Measurements from ENCODE around the gene RALB. TPM values are rescaled to one million over a fixed set of nuclear protein-coding genes. Genes with fewer than 3 reads are reported as not detected.

The RALB gene
- total RNA-seq, 1 donor from 2014 or later: 40.4 TPM

DNA sequence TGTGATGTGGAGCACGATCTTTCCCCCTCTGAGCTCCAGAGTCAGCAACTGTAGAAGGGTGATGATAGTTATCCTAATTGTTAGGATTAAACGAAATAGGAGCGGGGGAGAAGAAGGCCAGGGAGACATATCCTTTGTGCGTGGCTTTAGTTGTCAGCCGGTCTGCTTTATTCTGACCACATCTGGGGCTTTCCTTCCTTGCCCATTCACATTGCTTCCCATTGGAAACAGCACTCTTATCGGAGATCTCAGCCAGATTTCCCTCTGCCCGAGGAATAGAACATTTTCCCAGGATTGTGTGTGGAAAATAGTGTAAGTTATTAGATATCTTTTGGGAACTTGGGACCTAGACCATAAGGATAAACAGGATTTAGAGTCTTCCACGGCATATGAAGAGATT, 1.5 kb downstream of the RALB start:
- TF ChIP-seq, protein P1, sequence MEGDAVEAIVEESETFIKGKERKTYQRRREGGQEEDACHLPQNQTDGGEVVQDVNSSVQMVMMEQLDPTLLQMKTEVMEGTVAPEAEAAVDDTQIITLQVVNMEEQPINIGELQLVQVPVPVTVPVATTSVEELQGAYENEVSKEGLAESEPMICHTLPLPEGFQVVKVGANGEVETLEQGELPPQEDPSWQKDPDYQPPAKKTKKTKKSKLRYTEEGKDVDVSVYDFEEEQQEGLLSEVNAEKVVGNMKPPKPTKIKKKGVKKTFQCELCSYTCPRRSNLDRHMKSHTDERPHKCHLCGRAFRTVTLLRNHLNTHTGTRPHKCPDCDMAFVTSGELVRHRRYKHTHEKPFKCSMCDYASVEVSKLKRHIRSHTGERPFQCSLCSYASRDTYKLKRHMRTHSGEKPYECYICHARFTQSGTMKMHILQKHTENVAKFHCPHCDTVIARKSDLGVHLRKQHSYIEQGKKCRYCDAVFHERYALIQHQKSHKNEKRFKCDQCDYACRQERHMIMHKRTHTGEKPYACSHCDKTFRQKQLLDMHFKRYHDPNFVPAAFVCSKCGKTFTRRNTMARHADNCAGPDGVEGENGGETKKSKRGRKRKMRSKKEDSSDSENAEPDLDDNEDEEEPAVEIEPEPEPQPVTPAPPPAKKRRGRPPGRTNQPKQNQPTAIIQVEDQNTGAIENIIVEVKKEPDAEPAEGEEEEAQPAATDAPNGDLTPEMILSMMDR (conservative IDR thresholded peaks at IDR 0.05): no peak
- H3K27ac Mint-ChIP-seq: no peak overlapping the region
- no peak for DNase-seq (ENCODE audit: extremely low spot score, unreplicated experiment)
- peaks cover 36% of the 10 kb centered on the region for H3K4me1 Mint-ChIP-seq (ENCODE audit: unreplicated experiment)
- peaks cover 20% of the 10 kb centered on the region for H3K36me3 Mint-ChIP-seq
- H3K9me3 Mint-ChIP-seq: no peaks in the 10 kb centered on the region
- peak overlapping the region; percentile 96 for H3K4me3 Mint-ChIP-seq
- H3K27me3 Mint-ChIP-seq: peaks cover 13% of the 10 kb centered on the region

DNA sequence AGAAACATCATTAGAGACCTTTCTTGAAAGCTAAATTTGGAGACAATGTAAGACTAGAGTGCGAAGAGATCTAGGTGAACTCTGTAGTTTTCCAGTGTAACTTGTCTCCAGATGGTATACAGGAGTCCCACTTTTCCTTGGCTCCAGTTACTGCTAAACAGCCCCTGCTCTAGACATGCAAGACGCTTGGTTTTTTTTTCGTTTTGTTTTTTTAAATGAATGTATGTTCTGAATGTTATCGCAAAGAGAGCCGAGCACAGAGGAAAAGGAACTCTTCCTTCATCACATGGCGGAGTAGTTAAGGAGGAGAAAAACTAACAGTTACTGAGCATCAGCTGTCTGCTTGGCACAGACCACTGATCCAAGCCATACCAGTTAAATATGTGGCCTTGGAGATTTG, 2.4 kb downstream of the RALB start:
- peaks cover 8% of the 10 kb centered on the region for H3K27me3 Mint-ChIP-seq
- peaks cover 36% of the 10 kb centered on the region for H3K4me1 Mint-ChIP-seq (ENCODE audit: unreplicated experiment)
- no peaks in the 10 kb centered on the region for H3K9me3 Mint-ChIP-seq
- no peak overlapping the region for H3K27ac Mint-ChIP-seq
- TF ChIP-seq, protein P1 (conservative IDR thresholded peaks at IDR 0.05): no peak
- H3K36me3 Mint-ChIP-seq: peaks cover 23% of the 10 kb centered on the region
- peak overlapping the region; percentile 62 for H3K4me3 Mint-ChIP-seq
- DNase-seq (ENCODE audit: extremely low spot score, unreplicated experiment): no peak

DNA sequence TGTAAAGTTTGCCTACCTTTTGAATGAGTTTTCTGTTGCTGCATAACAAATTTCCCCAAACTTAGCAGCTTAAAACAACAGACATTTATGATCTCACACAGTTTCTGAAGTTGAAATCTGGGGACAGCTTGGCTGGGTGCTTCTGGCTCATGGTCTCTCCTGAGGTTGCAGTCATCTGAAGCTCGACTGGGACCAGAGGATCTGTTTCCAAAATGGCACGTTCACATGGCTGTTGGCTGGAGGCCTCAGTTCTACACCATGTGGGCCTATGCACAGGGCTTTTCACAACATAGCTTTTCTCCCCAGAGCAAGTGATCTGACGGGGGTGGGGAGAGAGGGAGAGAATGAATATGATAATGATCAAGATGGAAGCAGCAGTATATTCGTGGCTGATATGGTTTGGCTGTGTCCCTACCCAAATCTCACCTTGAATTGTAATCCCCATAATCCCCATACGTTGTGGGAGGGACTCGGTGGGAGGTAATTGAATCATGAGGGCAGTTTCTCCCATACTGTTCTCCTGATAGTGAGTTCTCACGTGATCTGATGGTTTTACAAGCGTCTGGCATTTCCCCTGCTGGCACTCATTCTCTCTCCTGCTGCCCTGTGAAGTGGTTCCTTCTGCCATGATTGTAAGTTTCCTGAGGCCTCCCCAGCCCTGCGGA, 3.5 kb downstream of the RALB start:
- H3K27ac Mint-ChIP-seq: no peak overlapping the region
- peaks cover 36% of the 10 kb centered on the region for H3K4me1 Mint-ChIP-seq (ENCODE audit: unreplicated experiment)
- TF ChIP-seq, protein P1 (conservative IDR thresholded peaks at IDR 0.05): no peak

DNA sequence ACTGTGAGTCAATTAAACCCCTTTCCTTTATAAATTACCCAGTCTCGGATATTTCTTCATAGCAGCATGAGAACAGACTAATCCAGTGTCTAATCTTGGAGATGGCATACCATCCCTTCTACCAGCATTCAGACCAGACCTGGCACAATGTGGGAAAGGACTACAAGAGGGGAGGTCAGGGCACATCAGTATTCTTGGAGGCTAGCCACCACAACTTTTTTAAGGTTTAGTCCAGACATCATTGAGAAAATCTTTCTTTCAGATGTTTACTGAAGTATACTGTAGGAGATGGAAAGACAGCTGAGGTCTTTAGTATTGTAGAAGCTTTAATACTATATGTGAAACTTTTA, 4.0 kb downstream of the RALB start:
- TF ChIP-seq, protein P1 (conservative IDR thresholded peaks at IDR 0.05): no peak

More for the DNA sequence above, 3.5 kb downstream of the RALB start:
- Mint-ChIP-seq H3K4me3 (peak overlapping the region; percentile 48), H3K27me3 (peaks cover 5% of the 10 kb centered on the region), H3K9me3 (no peaks in the 10 kb centered on the region), H3K36me3 (peaks cover 23% of the 10 kb centered on the region)
- DNase-seq (ENCODE audit: extremely low spot score, unreplicated experiment): no peak

DNA sequence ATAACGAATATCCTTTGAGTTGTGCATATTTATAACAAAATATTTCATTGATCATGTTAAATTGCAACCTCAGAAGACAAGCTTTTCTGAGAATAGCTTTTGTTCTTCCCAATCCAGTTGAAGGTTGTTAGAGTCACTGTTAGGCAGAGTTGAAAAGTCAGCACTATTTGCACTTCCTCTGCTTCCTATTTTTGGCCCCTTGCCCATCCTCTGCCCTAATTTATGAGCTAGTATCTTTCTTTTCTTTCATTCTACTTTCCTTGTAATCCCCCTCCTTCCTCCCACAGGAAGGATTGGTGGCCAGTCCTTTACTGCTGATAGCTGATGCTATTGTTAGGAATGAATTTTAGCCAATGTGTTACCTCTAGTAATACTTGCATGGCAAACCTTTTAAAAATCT, 4.9 kb downstream of the RALB start:
- Mint-ChIP-seq H3K4me1 (ENCODE audit: unreplicated experiment) (peaks cover 36% of the 10 kb centered on the region), H3K27me3 (no peaks in the 10 kb centered on the region), H3K27ac (no peak overlapping the region), H3K36me3 (peaks cover 23% of the 10 kb centered on the region), H3K9me3 (no peaks in the 10 kb centered on the region), H3K4me3 (peak overlapping the region; percentile 49)
- no peak for DNase-seq (ENCODE audit: extremely low spot score, unreplicated experiment)
- TF ChIP-seq, protein P1 (conservative IDR thresholded peaks at IDR 0.05): no peak

More for the DNA sequence above, 4.0 kb downstream of the RALB start:
- Mint-ChIP-seq H3K27ac (no peak overlapping the region), H3K4me3 (peak overlapping the region; percentile 48), H3K4me1 (ENCODE audit: unreplicated experiment) (peaks cover 36% of the 10 kb centered on the region), H3K27me3 (peaks cover 3% of the 10 kb centered on the region), H3K36me3 (peaks cover 23% of the 10 kb centered on the region), H3K9me3 (no peaks in the 10 kb centered on the region)
- DNase-seq (ENCODE audit: extremely low spot score, unreplicated experiment): no peak

Measured in type B pancreatic cell (in vitro differentiated cells).